Myocyte (in vitro differentiated cells): Measurements from ENCODE around the gene SUMO3. TPM values are rescaled to one million over a fixed set of nuclear protein-coding genes. Genes with fewer than 3 reads are reported as not detected.

ENCODE experiments used
- DNase-seq: peaks from one replicate; pipeline ENCODE4 v3.0.0-alpha.2; 2012; ENCODE audit warnings: low read depth
- total RNA-seq: library from RNA; depleted of rRNA; stranded (reverse); fragments of >200 nt; gene quantifications from 2 replicates; pipeline ENCODE4 v1.2.3, GENCODE V29; 2014

Gene SUMO3
- total RNA-seq, 1 donor from 2014 or later = 79.5 TPM

DNA sequence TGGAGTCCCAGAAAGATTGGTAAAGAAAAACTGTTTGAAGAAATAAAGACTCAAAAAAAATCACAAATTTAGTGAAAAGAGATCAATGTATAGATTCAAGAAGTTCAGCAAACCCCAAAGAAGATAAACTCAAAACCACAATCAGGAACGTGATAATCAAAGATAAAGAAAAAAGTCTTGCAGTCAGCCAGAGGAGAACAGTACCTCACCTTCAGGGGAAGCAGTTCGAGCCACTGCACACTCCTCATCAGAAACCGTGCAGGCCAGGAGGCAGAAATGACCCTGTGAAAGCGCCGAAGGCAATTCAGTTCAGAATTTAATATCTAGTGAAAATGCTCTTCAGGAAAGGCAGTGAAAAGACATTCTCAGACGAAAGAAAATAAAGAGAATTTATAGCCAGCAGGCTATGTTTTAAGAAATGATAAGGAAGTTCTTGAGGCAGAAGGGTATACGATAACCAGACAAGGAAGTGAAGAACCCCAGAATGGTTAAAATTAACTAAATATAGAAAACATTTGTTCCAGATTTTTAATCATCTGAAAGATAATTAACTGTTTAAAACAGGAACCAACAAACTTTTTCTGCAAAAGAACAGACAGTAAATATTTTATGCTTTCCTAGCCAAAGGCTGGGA lies 13.5 kb upstream of the SUMO3 start:
- DNase-seq = no peak

GRCh38 chr21:44829507-44830092 lies 11.7 kb upstream of the SUMO3 start:
- DNase-seq = no peak

DNA sequence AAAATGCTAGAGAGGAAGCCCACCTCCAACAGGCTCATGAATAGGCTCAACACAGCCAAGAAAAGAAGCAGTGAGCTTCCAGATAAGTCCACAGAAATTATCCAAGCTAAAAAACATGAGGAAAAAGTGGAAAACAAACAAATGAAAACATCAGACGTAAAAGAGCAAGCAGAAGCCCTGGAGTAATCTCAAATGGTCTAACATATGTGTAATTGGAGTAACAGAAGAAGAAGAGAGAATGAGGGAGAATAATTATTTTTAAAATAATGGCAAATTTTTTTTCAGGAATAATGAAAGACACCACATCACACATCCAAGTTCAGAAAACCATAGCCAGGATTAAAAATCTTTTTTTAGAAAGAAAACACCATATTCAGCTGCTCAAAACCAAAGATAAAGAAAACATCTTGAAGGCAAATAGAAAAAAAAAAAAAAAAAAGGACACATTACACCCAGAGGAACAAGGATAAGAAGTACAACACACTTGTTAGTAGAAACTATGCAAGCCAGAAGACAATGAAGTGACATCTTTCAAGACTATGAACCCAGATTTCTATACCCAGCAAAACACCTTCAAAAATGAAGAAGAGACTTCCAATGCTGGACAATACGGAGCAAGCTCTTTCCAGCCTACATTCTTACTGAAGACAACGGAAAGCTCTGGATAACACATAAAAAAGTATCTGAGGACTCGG lies 10.6 kb upstream of the SUMO3 start:
- no peak for DNase-seq

DNA sequence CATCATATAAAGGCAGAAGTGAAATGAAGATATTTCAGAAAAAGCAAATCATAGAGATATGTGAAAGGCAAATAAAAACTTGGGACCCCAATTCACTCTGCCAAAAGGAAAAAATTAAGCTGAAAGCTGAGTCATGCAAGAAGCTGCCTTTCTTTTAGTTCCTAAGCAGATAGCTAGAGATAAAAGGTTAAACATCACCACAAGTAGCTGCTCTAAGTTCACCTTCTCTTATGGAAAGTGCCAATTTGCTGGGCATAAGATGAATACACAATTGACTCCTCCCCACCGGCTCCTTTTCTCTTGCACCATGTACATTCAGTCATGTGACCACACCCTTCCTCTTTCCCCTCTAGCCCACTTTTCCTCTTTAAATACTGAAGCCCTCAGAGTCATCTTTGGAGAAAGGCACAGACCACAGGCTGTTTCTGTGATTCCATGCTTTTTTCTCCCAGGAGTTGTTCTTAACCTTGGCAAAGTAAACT lies 5.4 kb upstream of the SUMO3 start:
- DNase-seq = no peak

DNA sequence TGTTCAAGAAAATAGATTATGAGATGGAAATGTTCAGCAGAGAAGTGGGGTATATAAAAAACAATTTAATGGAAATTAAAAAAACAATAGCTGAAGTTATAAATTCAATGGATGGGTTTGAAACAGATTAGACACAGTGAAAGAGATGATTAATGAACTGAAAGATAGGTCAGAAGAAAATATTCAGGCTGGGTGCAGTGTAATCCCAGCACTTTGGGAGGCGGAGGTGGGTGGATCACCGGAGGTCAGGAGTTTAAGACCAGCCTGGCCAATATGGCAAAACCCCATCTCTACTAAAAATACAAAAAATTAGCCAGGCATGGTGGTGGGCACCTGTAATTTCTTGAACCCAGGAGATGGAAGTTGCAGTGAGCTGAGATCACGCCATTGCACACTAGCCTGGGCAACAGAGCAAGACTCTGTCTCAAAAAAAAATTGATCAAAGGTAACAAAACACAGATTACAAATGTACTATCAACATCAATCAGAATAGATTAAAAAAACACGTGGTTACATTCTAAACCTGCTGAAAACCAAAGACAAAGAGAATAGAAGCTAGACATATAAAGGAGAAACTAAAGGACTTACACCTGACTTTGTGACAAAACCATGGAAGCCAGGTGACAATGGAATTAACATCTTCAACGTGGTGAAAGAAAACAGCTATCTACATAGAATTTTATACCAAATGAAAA lies 4.8 kb upstream of the SUMO3 start:
- no peak for DNase-seq

GRCh38 chr21:44820851-44821250 lies 3.0 kb upstream of the SUMO3 start:
- no peak for DNase-seq

GRCh38 chr21:44819283-44820243 lies 1.7 kb upstream of the SUMO3 start:
- no peak for DNase-seq

DNA sequence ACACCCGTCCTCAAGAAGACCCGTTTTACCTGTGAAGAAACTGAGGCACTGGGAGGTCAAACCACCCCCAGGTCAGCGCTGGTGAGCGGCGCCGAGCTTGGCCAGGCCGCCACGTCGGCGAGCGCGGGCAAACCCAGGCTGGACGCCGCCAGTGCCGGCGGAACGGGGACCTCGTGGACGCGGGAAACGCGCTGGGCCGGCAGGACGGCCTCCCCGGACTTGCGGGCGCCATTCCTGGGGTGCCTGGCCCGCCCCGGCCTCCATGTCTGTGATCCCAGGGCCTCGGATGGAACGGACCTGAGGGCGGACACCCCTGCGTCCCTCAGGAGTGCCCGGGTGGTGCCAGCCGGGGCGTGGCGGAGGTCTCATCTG lies 764 bp upstream of the SUMO3 start:
- DNase-seq = no peak

DNA sequence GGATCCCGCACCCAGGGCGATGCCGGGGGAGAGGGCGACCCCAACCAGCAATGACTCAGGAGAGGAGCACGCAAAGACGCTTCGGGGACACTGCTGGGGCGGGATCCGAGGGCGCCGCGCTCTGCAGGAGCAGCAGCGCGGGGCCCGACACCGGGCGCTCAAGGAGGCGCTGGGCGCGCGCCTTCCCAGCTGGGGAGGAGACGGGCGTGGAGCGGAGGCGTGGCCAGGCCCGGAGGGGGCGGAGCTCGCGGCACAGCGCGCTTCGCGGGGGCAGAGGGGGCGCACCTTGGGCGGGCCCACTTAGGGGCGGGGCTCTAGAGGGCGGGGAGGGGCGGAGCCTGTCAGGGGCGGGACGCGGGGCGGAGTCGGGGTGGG lies 369 bp downstream of the SUMO3 start:
- peak; percentile 86 for DNase-seq

DNA sequence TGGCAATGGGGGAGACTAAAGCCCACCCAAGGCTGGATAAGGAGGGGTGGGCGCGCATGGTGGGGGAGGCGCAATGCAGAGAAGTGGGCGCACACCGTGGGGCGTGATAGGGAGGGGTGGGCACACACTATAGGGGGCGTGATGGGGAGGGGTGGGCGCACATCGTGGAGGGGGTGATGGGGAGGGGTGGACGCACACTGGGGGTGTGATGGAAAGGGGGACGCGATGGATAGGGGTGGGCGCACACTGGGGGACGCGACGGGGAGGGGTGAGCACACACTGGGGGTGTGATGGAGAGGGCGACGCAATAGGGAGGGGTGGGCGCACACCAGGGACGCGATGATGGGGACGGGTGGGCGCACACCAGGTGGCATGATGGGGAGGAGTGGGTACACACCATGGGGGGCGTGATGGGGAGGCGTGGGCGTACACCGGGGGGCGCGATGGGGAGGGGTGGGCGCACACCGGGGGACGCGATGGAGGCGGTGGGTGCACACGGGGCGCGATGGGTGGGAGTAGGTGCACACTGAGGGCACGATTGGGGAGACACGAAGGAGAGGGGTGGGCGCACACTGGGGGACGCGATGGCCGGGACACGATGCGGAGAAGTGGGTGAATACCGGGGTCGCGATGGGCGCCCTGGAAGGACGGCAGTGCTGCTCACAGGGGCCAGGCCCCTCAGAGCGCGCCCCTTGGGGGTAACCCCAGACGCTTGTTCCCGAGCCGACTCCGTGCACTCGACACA lies 929 bp downstream of the SUMO3 start:
- DNase-seq = no peak

- peak; percentile 27 for DNase-seq
Measured at GRCh38 chr21:44815852-44816628, 1.8 kb downstream of the SUMO3 start.

GRCh38 chr21:44815225-44815624 lies 2.6 kb downstream of the SUMO3 start:
- DNase-seq = peak; percentile 56

DNA sequence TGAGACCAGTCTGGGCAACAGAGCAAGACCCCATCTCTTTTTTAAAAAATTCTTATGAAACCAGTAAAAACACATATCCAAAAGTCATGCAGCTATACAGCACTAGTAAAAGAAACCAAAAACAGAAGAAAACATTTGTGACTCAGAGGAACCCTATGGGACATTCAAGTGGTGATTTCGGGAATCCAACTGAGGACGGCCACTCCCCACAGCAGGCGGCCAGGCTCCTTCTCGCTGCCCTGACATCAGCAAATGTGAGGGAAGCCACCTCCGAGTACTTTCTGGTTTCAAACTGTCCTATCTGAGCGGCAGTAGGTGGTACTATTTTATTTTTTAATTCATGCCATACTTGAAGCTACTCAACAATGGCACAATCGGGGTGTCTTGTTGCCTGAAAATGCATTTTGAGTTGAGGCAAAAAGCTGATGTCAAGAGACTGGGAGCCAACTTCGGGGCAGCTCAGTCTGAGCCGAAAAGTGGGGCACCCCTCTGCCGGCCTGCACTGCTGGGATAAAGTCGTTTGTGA lies 3.3 kb downstream of the SUMO3 start:
- DNase-seq = peak; percentile 49

DNA sequence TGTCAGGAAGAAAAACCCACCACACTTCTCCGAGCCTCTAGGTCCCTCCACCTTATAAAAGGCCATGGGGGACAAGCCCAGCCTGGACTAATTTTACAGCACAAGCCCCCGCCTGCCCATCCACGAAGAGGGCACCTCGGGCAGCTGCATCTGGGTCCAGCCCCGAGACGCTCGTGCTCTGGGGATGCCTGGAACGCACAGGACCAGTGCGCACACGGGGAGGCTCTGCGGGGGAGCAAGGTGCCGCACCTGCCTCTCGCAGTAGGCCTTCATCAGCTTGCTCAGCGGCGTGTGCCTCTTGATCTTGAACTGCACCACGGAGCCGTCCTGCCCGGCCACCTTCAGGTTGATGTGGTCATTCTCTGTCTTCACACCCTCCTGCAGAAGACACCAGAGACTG lies 4.1 kb downstream of the SUMO3 start:
- DNase-seq = no peak

GRCh38 chr21:44813149-44813548 lies 4.7 kb downstream of the SUMO3 start:
- no peak for DNase-seq

- DNase-seq = no peak
Measured at GRCh38 chr21:44812640-44813039, 5.2 kb downstream of the SUMO3 start.

- no peak for DNase-seq
Measured at GRCh38 chr21:44810779-44811178, 7.1 kb downstream of the SUMO3 start.

GRCh38 chr21:44805859-44806258 lies 12.0 kb downstream of the SUMO3 start:
- no peak for DNase-seq

- no peak for DNase-seq
Measured at GRCh38 chr21:44805226-44805625, 12.6 kb downstream of the SUMO3 start.
